B cell (primary cell): ENCODE data around the gene RPRD1B. TPM values are rescaled to one million over a fixed set of nuclear protein-coding genes. Genes with fewer than 3 reads are reported as not detected.

Experiments used
- ATAC-seq: fragments of 200-7000 bp; cut with Tn5 transposase; one replicate; pipeline ENCODE4 v1.10.0; 2021; ENCODE audit warnings: low read depth, mild to moderate bottlenecking, moderate number of reproducible peaks, moderate library complexity
- CTCF ChIA-PET: fragments of 350-600 bp; sonication (Branson Sonifier 250); formaldehyde crosslinking; loops from one replicate; lab custom pipeline; 2021; ENCODE audit warnings: antibody characterized with exemption, inconsistent platforms; lab: Charles Lee
- POLR2A ChIA-PET: fragments of 350-600 bp; sonication (Branson Sonifier 250); formaldehyde crosslinking; loops from one replicate; lab custom pipeline; 2021; ENCODE audit warnings: antibody characterized with exemption; lab: Charles Lee
- DNase-seq: peaks from one replicate; pipeline ENCODE4 v3.0.0; 2013
- H2AFZ ChIP-seq: 2 replicates; pipeline ENCODE4 v1.6.1; 2012; ENCODE audit warnings: mild to moderate bottlenecking, low read depth, low read length; ENCODE audit not compliant: insufficient read depth, poor library complexity, severe bottlenecking
- H3K27ac ChIP-seq, 2 donors: 1 replicate in 1 of 2; 2 replicates in 1 of 2; pipeline ENCODE4 v1.5.1; 2012 to 2013; ENCODE audit warnings: low read length in 2 of 2, mild to moderate bottlenecking in 2 of 2, moderate library complexity in 1 of 2
- H3K27me3 ChIP-seq, 4 experiments: fragments of 200-600 bp in 1 of 4; sonication (generic) in 1 of 4; replicated peaks in 1 of 4; 1 replicate in 2 of 4; 2 replicates in 2 of 4; pipeline versions ENCODE4 v1.6.1 to v1.7.0; 2013 to 2016; ENCODE audit warnings: low read length in 3 of 4, mild to moderate bottlenecking in 2 of 4, mixed read lengths in 1 of 4, moderate library complexity in 1 of 4; ENCODE audit not compliant: insufficient read depth in 4 of 4, control insufficient read depth in 3 of 4; ENCODE audit errors: control extremely low read depth in 1 of 4
- H3K36me3 ChIP-seq, 2 experiments: replicated peaks in 1 of 2; 1 replicate in 1 of 2; 2 replicates in 1 of 2; pipeline versions ENCODE4 v1.6.1 to v1.7.1; 2013; ENCODE audit warnings: low read length in 1 of 2; ENCODE audit not compliant: insufficient read depth in 2 of 2, control insufficient read depth in 1 of 2; ENCODE audit errors: control extremely low read depth in 1 of 2, extremely low read depth in 1 of 2
- H3K4me1 ChIP-seq, 2 donors: fragments of 200-600 bp in 1 of 2; sonication (generic) in 1 of 2; 1 replicate in 1 of 2; 2 replicates in 1 of 2; pipeline versions ENCODE4 v1.5.1 to v1.6.1; 2013 to 2017; ENCODE audit warnings: low read length in 2 of 2; ENCODE audit not compliant: control insufficient read depth in 2 of 2, insufficient read depth in 2 of 2
- H3K4me2 ChIP-seq: replicated peaks from 2 replicates; pipeline ENCODE3; 2012; ENCODE audit warnings: mild to moderate bottlenecking, low read depth, low read length; ENCODE audit not compliant: poor library complexity, severe bottlenecking
- H3K4me3 ChIP-seq, 5 experiments: fragments of 200-600 bp in 1 of 5; sonication (generic) in 1 of 5; 1 replicate in 3 of 5; 2 replicates in 2 of 5; pipeline versions ENCODE4 v1.5.1 to v1.7.0; 2011 to 2016; ENCODE audit warnings: low read length in 4 of 5, mild to moderate bottlenecking in 4 of 5, low read depth in 2 of 5, control low read depth in 1 of 5, moderate library complexity in 1 of 5; ENCODE audit not compliant: insufficient read depth in 1 of 5; ENCODE audit errors: control extremely low read depth in 1 of 5, extremely low read depth in 1 of 5
- H3K79me2 ChIP-seq: fragments of 200-600 bp; sonication (generic); one replicate; pipeline ENCODE4 v1.6.0; 2016; ENCODE audit warnings: low read length; ENCODE audit not compliant: control insufficient read depth, insufficient read depth
- H3K9ac ChIP-seq: fragments of 200-600 bp; sonication (generic); 2 replicates; pipeline ENCODE4 v1.6.1; 2017; ENCODE audit warnings: mild to moderate bottlenecking, low read length, moderate library complexity
- H3K9me3 ChIP-seq, 3 donors: one replicate each; pipeline versions ENCODE4 v1.6.1 to v1.7.1; 2013; ENCODE audit warnings: low read length in 2 of 3; ENCODE audit not compliant: control insufficient read depth in 2 of 3, insufficient read depth in 1 of 3; ENCODE audit errors: control extremely low read depth in 1 of 3
- H4K20me1 ChIP-seq: 2 replicates; pipeline ENCODE4 v1.6.0; 2012; ENCODE audit warnings: mild to moderate bottlenecking, low read length; ENCODE audit not compliant: insufficient read depth, control insufficient read depth, poor library complexity, severe bottlenecking
- H3K27ac Mint-ChIP-seq: one replicate; pipeline ENCODE4 v1.8.0; 2021; ENCODE audit warnings: mixed read lengths
- H3K27me3 Mint-ChIP-seq: one replicate; pipeline ENCODE4 v1.8.0; 2021; ENCODE audit warnings: mixed read lengths
- H3K4me1 Mint-ChIP-seq: one replicate; pipeline ENCODE4 v1.8.0; 2021; ENCODE audit warnings: mixed read lengths
- H3K4me3 Mint-ChIP-seq: one replicate; pipeline ENCODE4 v1.8.0; 2021; ENCODE audit warnings: mixed read lengths
- H3K9me3 Mint-ChIP-seq: one replicate; pipeline ENCODE4 v1.8.0; 2022; ENCODE audit warnings: mixed read lengths; ENCODE audit not compliant: insufficient read depth
- CTCF ChIP-seq: fragments of 200-600 bp; IDR thresholded peaks from one replicate; pipeline ENCODE4 v1.8.0; 2022; ENCODE audit warnings: antibody characterized with exemption, mild to moderate bottlenecking
- EZH2 ChIP-seq: IDR thresholded peaks from 2 replicates; pipeline ENCODE4 v1.6.1; 2012; ENCODE audit warnings: borderline replicate concordance, low read depth, mild to moderate bottlenecking, moderate library complexity, low read length; ENCODE audit not compliant: insufficient read depth, poor library complexity, severe bottlenecking
- WGBS: methylation state at CpG from one replicate; pipeline ENCODE4 v1.1.5; 2013; ENCODE audit warnings: missing lambda C conversion rate; ENCODE audit not compliant: insufficient coverage; 5-methylcytosine and 5-hydroxymethylcytosine counted together
- intact Hi-C: fragments of 100-400 bp; cut with micrococcal nuclease; formaldehyde crosslinking; loops from one replicate; pipeline ENCODE4 v1.10.0; 2022
- polyA plus RNA-seq: library from polyadenylated mRNA; depleted of rRNA; stranded (reverse); fragments of >200 nt; gene quantifications from 2 replicates; pipeline ENCODE4 v1.2.3, GENCODE V29; 2012
- total RNA-seq, 2 donors: library from RNA; stranded (reverse); fragments of 120-200 nt in 1 of 2; gene quantifications; 1 replicate in 1 of 2; 2 replicates in 1 of 2; pipeline versions ENCODE4 v1.2.3 to v1.2.4, GENCODE V29; 2013 to 2022

The RPRD1B gene
- total and polyA plus RNA-seq, 2 donors (not counting 1 experiment from before 2014, with no cell fraction given) = 6.0 to 54.9 TPM

- Histone ChIP-seq H3K4me2 (peak overlapping the region; percentile 54), H4K20me1 (no peaks in the 10 kb centered on the region), H3K36me3 (peaks cover 3 to 10% of the 10 kb centered on the region in 2 experiments), H3K79me2 (peaks cover 5% of the 10 kb centered on the region), H3K4me1 (peaks cover 53 to 60% of the 10 kb centered on the region in 2 donors), H3K27ac (peak overlapping the region; percentile 95 to 96), H3K27me3 (no peaks in the 10 kb centered on the region), H2AFZ (no peak overlapping the region), H3K4me3 (peak overlapping the region in 1 of 5 experiments; percentile 21), H3K9ac (peak overlapping the region; percentile 49), H3K9me3 (peaks cover 0 to 1% (median 0%) of the 10 kb centered on the region in 3 donors)
- Mint-ChIP-seq H3K9me3 (no peaks in the 10 kb centered on the region), H3K27me3 (no peaks in the 10 kb centered on the region), H3K4me1 (peaks cover 71% of the 10 kb centered on the region), H3K27ac (peak overlapping the region; percentile 98), H3K4me3 (peak overlapping the region; percentile 77)
- DNase-seq (no peak), ATAC-seq (no peak)
- 100% methylated on average over 3 of the region's 8 CpGs for WGBS
- ChIA-PET CTCF (interaction anchor here (0.7 to 14.1 kb wide), 9 partner anchors 18 to 128 kb away, joined by 3 to 131 read pairs (median 5); partner anchors contain the start of gene TGM2), POLR2A (interaction anchor here (0.9 to 1.8 kb wide), 3 partner anchors 17 to 82 kb away, joined by 3 to 5 read pairs (median 3); no protein-coding TSS in a partner anchor)
- TF ChIP-seq CTCF (no peak), EZH2 (no peak)
- intact Hi-C loops = loop anchor here (1.0 to 2.0 kb wide), 3 partner anchors 17 to 72 kb away; partner anchors contain the start of genes RPRD1B, TGM2 and TTI1
Observed at GRCh38 chr20:38093641-38094077, 60.1 kb downstream of the RPRD1B start.

GRCh38 chr20:38094373-38094891 lies 60.9 kb downstream of the RPRD1B start:
- Histone ChIP-seq H3K79me2 (peaks cover 5% of the 10 kb centered on the region), H3K4me3 (peak overlapping the region in 1 of 5 experiments; percentile 21), H3K9me3 (peaks cover 0 to 1% (median 0%) of the 10 kb centered on the region in 3 donors), H4K20me1 (no peaks in the 10 kb centered on the region), H2AFZ (peak overlapping the region; percentile 1), H3K27ac (peak overlapping the region; percentile 95 to 96), H3K9ac (peak overlapping the region; percentile 49), H3K4me1 (peaks cover 53 to 60% of the 10 kb centered on the region in 2 donors), H3K4me2 (peak overlapping the region; percentile 54), H3K36me3 (peaks cover 3 to 9% of the 10 kb centered on the region in 2 experiments), H3K27me3 (no peaks in the 10 kb centered on the region)
- ATAC-seq = peak; percentile 68
- Mint-ChIP-seq H3K4me3 (peak overlapping the region; percentile 77), H3K27ac (peak overlapping the region; percentile 98), H3K27me3 (no peaks in the 10 kb centered on the region), H3K9me3 (no peaks in the 10 kb centered on the region), H3K4me1 (peaks cover 72% of the 10 kb centered on the region)
- no CpG with 5 or more reads among the region's 1 CpG for WGBS
- TF ChIP-seq CTCF = no peak
- no peak for TF ChIP-seq EZH2
- ChIA-PET CTCF (interaction anchor here (0.7 to 14.1 kb wide), 9 partner anchors 18 to 127 kb away, joined by 3 to 131 read pairs (median 5); partner anchors contain the start of gene TGM2), POLR2A (interaction anchor here (0.6 to 1.8 kb wide), 4 partner anchors 16 to 393 kb away, joined by 3 to 5 read pairs (median 3); no protein-coding TSS in a partner anchor)
- intact Hi-C loops = loop anchor here (1.0 to 2.0 kb wide), 3 partner anchors 18 to 71 kb away; partner anchors contain the start of genes RPRD1B, TGM2 and TTI1
- DNase-seq = peak; percentile 86
